Suprapubic skin (tissue), 3 donors: ENCODE measurements around the gene KLHDC8A.

Experiments
- CTCF ChIP-seq, 2 donors: fragments of 200-600 bp in 1 of 2; fragments of 450-650 bp in 1 of 2; sonication (generic) in 1 of 2; IDR thresholded peaks; one replicate each; pipeline ENCODE4 v1.5.1; 2016 to 2019; ENCODE audit warnings: antibody characterized with exemption in 2 of 2, mild to moderate bottlenecking in 1 of 2, moderate library complexity in 1 of 2
- POLR2A ChIP-seq, 2 donors: fragments of 450-650 bp; IDR thresholded peaks; one replicate each; pipeline ENCODE4 v1.6.1; 2017; ENCODE audit warnings: antibody characterized with exemption in 2 of 2, mild to moderate bottlenecking in 2 of 2, moderate library complexity in 2 of 2

- no peak for TF ChIP-seq POLR2A (IDR thresholded peaks at IDR 0.05)
- TF ChIP-seq CTCF (IDR thresholded peaks at IDR 0.05), result no peak
Observed at GRCh38 chr1:205339717-205340116, 17.0 kb downstream of the KLHDC8A start.
